ENCODE measurements around the gene LCN6.
"Not testable (repeated sequence)": the region's sequence is repeated elsewhere in the genome, so short reads cannot be mapped to it uniquely, and the experiment has no call there.

LCN6 gene

DNA sequence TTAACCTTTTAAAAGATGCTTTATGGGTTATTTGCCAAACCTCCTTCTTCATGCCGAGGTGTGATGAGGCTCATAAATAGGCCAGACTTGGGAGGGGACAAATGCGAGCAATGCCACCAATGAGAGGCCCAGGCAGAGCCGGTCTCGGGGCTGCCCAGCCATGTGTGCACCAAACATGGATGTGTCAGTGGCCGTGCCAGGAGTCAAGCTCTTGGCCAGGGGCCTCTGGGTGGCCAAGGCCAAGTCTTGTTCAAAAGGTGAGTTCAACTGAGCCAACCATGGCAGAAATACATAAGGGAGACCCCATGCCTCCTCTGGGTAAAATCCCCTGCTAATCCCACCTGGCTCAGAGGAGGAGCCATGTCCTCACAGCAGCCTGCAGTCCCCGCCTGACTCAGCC, 26.9 kb upstream of the LCN6 start:
- no peaks in the 10 kb centered on the region for H3K27me3 ChIP-seq (ENCODE audit: control insufficient read depth, insufficient read depth, low read length)
- H3K36me3 ChIP-seq (ENCODE audit: control insufficient read depth, insufficient read depth, low read length) = no peaks in the 10 kb centered on the region
- H3K9ac ChIP-seq (ENCODE audit: low read length) = no peak overlapping the region
- no peaks in the 10 kb centered on the region for H3K9me3 ChIP-seq (ENCODE audit: control insufficient read depth, low read length)
- no peaks in the 10 kb centered on the region for H3K4me1 ChIP-seq (ENCODE audit: control insufficient read depth, insufficient read depth, low read length)
- H3K4me3 ChIP-seq (ENCODE audit: low read length) = no peak overlapping the region

DNA sequence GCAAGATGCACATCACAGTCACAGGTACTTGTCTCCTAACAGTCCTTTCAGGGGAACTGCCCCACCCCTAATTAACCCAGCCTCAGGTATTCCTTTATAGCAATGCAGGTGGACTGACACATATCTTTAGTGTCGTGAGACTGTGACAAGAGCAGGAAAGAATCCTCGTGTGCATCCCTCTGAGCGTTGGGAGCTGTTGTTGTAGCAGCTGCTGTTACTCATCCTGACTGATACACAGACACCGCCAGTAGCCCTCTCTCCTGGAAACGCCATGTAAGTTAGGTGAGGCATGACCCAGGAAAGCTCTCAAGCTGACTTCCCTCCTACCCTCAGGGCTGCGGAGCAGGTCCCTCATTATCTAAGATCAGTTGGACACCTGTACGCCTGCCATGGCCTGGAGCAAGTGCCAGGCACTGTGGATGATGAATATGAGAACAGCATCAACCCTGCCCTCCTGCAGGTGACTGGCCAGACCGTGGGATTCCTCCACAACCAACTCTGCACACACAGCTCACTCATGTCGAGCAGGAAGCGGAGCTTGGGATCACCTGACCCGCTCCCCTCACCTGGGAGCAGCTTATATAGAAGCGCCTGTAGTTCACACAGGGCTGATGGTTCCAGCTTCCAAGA, 26.2 kb upstream of the LCN6 start:
- Histone ChIP-seq H3K4me3 (ENCODE audit: low read length) (no peak overlapping the region), H3K36me3 (ENCODE audit: control insufficient read depth, insufficient read depth, low read length) (no peaks in the 10 kb centered on the region), H3K4me1 (ENCODE audit: control insufficient read depth, insufficient read depth, low read length) (peaks cover 3% of the 10 kb centered on the region), H3K9ac (ENCODE audit: low read length) (no peak overlapping the region), H3K9me3 (ENCODE audit: control insufficient read depth, low read length) (no peaks in the 10 kb centered on the region), H3K27me3 (ENCODE audit: control insufficient read depth, insufficient read depth, low read length) (no peaks in the 10 kb centered on the region)

- Histone ChIP-seq H3K4me3 (ENCODE audit: low read length) (no peak overlapping the region), H3K27me3 (ENCODE audit: control insufficient read depth, insufficient read depth, low read length) (no peaks in the 10 kb centered on the region), H3K4me1 (ENCODE audit: control insufficient read depth, insufficient read depth, low read length) (peaks cover 3% of the 10 kb centered on the region), H3K9me3 (ENCODE audit: control insufficient read depth, low read length) (no peaks in the 10 kb centered on the region), H3K9ac (ENCODE audit: low read length) (no peak overlapping the region), H3K36me3 (ENCODE audit: control insufficient read depth, insufficient read depth, low read length) (no peaks in the 10 kb centered on the region)
Observed at GRCh38 chr9:136773386-136774044, 25.2 kb upstream of the LCN6 start.

- Histone ChIP-seq H3K4me3 (ENCODE audit: low read length) (no peak overlapping the region), H3K4me1 (ENCODE audit: control insufficient read depth, insufficient read depth, low read length) (peaks cover 3% of the 10 kb centered on the region), H3K9ac (ENCODE audit: low read length) (no peak overlapping the region), H3K27me3 (ENCODE audit: control insufficient read depth, insufficient read depth, low read length) (peaks cover 6% of the 10 kb centered on the region), H3K36me3 (ENCODE audit: control insufficient read depth, insufficient read depth, low read length) (no peaks in the 10 kb centered on the region), H3K9me3 (ENCODE audit: control insufficient read depth, low read length) (no peaks in the 10 kb centered on the region)
Observed at GRCh38 chr9:136771907-136772415, 23.6 kb upstream of the LCN6 start.

- Histone ChIP-seq H3K4me1 (ENCODE audit: control insufficient read depth, insufficient read depth, low read length) (peaks cover 3% of the 10 kb centered on the region), H3K27me3 (ENCODE audit: control insufficient read depth, insufficient read depth, low read length) (peaks cover 9% of the 10 kb centered on the region), H3K4me3 (ENCODE audit: low read length) (no peak overlapping the region), H3K9me3 (ENCODE audit: control insufficient read depth, low read length) (no peaks in the 10 kb centered on the region), H3K9ac (ENCODE audit: low read length) (no peak overlapping the region), H3K36me3 (ENCODE audit: control insufficient read depth, insufficient read depth, low read length) (no peaks in the 10 kb centered on the region)
Observed at GRCh38 chr9:136769710-136770191, 21.4 kb upstream of the LCN6 start.

- not testable (repeated sequence) for H3K4me1 ChIP-seq (ENCODE audit: control insufficient read depth, insufficient read depth, low read length); H3K9me3 ChIP-seq (ENCODE audit: control insufficient read depth, low read length); H3K4me3 ChIP-seq (ENCODE audit: low read length); H3K36me3 ChIP-seq (ENCODE audit: control insufficient read depth, insufficient read depth, low read length); H3K9ac ChIP-seq (ENCODE audit: low read length)
- peaks cover 23% of the 10 kb centered on the region for H3K27me3 ChIP-seq (ENCODE audit: control insufficient read depth, insufficient read depth, low read length)
Observed at GRCh38 chr9:136766410-136767120, 18.2 kb upstream of the LCN6 start.

DNA sequence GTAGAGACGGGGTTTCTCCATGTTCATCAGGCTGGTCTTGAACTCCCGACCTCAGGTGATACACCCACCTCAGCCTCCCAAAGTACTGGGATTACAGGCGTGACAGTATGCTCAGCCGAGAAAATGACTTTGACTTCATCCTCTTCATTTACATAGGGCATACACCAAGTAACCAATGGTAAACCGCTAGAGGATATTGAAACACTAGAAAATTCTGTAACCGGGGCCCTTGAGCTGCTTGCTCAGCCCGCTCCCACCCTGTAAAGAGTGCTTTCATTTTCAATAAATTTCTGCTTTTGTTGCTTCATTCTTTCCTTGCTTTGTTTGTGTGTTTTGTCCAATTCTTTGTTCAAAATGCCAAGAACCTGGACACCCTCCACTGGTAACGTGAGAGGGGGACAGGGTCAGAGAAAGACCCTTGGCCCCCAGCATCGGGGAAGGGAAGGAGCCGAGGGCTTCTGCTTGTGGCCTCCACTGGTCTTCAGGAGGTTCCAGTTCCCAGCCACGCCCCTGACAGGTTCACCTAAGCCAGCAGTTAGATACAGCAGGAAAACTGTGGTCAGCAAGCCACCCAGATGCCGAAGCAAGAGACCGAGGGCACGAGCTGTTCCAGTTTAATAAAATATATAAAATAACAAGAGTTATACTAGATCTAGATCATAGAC, 17.6 kb upstream of the LCN6 start:
- not testable (repeated sequence) for H3K36me3 ChIP-seq (ENCODE audit: control insufficient read depth, insufficient read depth, low read length); H3K4me1 ChIP-seq (ENCODE audit: control insufficient read depth, insufficient read depth, low read length); H3K9ac ChIP-seq (ENCODE audit: low read length); H3K9me3 ChIP-seq (ENCODE audit: control insufficient read depth, low read length); H3K4me3 ChIP-seq (ENCODE audit: low read length)
- peaks cover 23% of the 10 kb centered on the region for H3K27me3 ChIP-seq (ENCODE audit: control insufficient read depth, insufficient read depth, low read length)

DNA sequence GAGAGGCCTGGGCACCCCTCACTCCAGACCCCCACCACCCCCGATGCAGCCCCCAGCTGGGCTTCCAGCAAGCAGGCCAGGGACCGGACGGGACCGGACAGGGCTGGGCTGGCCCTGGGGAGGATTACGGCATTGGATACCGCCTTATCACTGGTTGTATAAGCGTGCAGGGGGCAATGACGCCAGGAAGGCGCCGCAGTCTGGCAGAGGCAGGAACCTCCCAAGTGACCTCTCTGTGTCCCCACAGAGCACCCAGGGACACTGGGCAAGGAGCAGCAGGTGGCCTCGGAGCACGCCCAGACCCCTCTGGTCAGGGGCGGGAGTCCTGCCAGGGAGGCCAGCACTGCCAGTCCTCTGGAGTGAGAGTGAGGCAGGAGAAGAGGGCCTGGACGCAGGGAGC, 16.7 kb upstream of the LCN6 start:
- peaks cover 23% of the 10 kb centered on the region for H3K27me3 ChIP-seq (ENCODE audit: control insufficient read depth, insufficient read depth, low read length)
- H3K4me1 ChIP-seq (ENCODE audit: control insufficient read depth, insufficient read depth, low read length) = peaks cover 3% of the 10 kb centered on the region
- H3K9ac ChIP-seq (ENCODE audit: low read length) = no peak overlapping the region

GRCh38 chr9:136764301-136764891, 16.1 kb upstream of the LCN6 start, which contains the start of gene LCN15:
Gene LCN15 (minus strand): TSS chr9:136764518. CDS start chr9:136764488, 30 bp downstream.
- H3K4me3 ChIP-seq (ENCODE audit: low read length) = no peak within 1 kb of the TSS
- no peak within 1 kb of the TSS for H3K9ac ChIP-seq (ENCODE audit: low read length)

More for the DNA sequence above, 16.7 kb upstream of the LCN6 start:
- H3K4me3 ChIP-seq (ENCODE audit: low read length) = no peak overlapping the region
- no peaks in the 10 kb centered on the region for H3K36me3 ChIP-seq (ENCODE audit: control insufficient read depth, insufficient read depth, low read length)
- H3K9me3 ChIP-seq (ENCODE audit: control insufficient read depth, low read length) = no peaks in the 10 kb centered on the region

GRCh38 chr9:136763649-136764035, 15.3 kb upstream of the LCN6 start:
- H3K4me3 ChIP-seq (ENCODE audit: low read length) = no peak overlapping the region
- H3K27me3 ChIP-seq (ENCODE audit: control insufficient read depth, insufficient read depth, low read length) = peaks cover 23% of the 10 kb centered on the region
- H3K36me3 ChIP-seq (ENCODE audit: control insufficient read depth, insufficient read depth, low read length) = no peaks in the 10 kb centered on the region
- H3K9ac ChIP-seq (ENCODE audit: low read length) = no peak overlapping the region
- no peaks in the 10 kb centered on the region for H3K9me3 ChIP-seq (ENCODE audit: control insufficient read depth, low read length)
- H3K4me1 ChIP-seq (ENCODE audit: control insufficient read depth, insufficient read depth, low read length) = no peaks in the 10 kb centered on the region

More at GRCh38 chr9:136764301-136764891, 16.1 kb upstream of the LCN6 start, which contains the start of gene LCN15:
- H3K36me3 ChIP-seq (ENCODE audit: control insufficient read depth, insufficient read depth, low read length) = no peaks in the 10 kb centered on the region
- H3K9me3 ChIP-seq (ENCODE audit: control insufficient read depth, low read length) = no peaks in the 10 kb centered on the region
- no peaks in the 10 kb centered on the region for H3K4me1 ChIP-seq (ENCODE audit: control insufficient read depth, insufficient read depth, low read length)
- H3K27me3 ChIP-seq (ENCODE audit: control insufficient read depth, insufficient read depth, low read length) = peaks cover 23% of the 10 kb centered on the region

DNA sequence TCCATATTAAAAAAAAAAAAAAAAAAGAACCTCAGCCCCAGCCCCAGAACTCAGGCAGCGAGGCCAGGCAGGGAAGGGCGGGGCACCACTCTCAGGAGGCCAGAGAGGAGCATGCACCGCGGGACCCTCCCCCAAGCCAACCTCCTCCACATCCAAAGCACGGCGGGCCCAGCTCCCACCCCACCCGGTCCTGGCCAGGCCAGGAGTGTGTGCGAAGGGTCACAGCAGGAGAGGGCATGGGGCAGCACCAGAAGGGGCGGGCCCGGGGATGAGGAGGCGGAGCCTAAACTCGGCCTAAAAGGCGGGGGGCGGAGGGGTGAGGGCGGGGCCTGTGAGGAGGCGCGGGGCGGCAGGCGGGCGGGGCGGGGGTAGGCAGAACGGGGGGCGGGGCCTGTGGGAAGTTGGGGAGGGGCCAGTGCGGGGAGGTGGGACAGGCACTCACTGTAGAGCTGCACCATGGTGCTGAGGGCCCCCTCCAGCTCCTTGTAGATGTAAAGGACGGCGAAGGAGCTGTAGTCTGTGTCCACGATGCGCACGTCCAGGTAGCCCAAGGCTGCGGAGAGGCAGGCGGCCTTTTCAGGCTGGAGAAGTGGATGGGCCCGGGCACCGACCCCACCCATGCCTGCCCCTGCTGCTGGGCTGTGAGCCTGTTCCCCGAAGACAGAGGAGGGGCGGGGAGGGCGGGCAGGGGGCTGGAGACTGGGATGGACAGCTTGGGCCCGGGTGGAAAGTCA, 14.8 kb upstream of the LCN6 start:
- no peak overlapping the region for H3K4me3 ChIP-seq (ENCODE audit: low read length)
- no peak overlapping the region for H3K9ac ChIP-seq (ENCODE audit: low read length)
- no peaks in the 10 kb centered on the region for H3K9me3 ChIP-seq (ENCODE audit: control insufficient read depth, low read length)
- peaks cover 23% of the 10 kb centered on the region for H3K27me3 ChIP-seq (ENCODE audit: control insufficient read depth, insufficient read depth, low read length)
- H3K36me3 ChIP-seq (ENCODE audit: control insufficient read depth, insufficient read depth, low read length) = no peaks in the 10 kb centered on the region
- no peaks in the 10 kb centered on the region for H3K4me1 ChIP-seq (ENCODE audit: control insufficient read depth, insufficient read depth, low read length)

Measured in mucosa of stomach (tissue), 1 donor.